Amygdala (tissue), 56 donors: Measurements from ENCODE around the gene GALNT2.

ENCODE experiments used
- DNase-seq, 56 donors: peaks; one replicate each; lab custom pipeline; 2025; lab: John Stamatoyannopoulos, UW

Gene GALNT2

GRCh38 chr1:230301822-230302221, 234.8 kb downstream of the GALNT2 start:
- no peak for DNase-seq

- DNase-seq, result no peak
These were observed 236.0 kb downstream of the GALNT2 start for GRCh38 chr1:230303069-230303468.

DNA sequence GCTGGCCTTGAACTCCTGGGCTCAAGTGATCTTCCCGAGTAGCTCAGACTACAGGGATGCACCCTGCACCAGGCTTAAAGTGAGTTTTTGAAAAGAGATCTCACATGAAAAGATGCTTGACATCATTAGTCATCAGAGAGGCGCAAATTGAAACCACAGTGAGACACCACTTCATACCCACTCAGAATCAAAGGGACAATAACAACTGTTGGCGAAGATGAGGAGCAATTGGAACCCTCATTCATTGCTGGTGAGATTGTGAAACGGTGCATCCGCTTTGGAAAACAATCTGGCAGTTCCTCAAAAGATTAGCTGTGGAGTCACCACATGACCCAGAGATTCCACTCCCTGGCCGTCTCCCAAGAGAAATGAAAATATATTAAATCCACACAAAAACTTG, 236.8 kb downstream of the GALNT2 start:
- DNase-seq, result no peak

DNA sequence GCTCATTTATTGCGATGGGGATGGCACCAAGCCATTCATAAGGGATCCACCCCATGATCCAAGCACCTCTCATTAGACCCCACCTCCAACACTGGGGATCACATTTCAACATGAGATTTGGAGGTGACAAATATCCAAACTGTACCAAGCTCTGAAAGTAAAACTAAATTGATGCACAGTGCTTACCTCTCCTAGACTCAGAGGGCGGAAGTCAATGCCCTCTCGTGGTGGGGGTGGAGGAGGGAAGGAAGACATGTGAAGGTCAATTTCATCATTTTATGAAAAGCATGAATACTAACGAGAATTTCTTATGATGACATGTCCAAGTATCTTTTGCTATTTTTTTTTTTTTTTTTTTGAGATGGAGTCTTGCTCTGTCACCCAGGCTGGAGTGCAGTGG, 239.1 kb downstream of the GALNT2 start:
- DNase-seq, result no peak

- DNase-seq, result peak in 1 of 56 donors; percentile 31
These were observed 240.2 kb downstream of the GALNT2 start for GRCh38 chr1:230307213-230307612.

GRCh38 chr1:230308039-230308438, 241.0 kb downstream of the GALNT2 start:
- DNase-seq, result peak in 1 of 56 donors; percentile 57

DNA sequence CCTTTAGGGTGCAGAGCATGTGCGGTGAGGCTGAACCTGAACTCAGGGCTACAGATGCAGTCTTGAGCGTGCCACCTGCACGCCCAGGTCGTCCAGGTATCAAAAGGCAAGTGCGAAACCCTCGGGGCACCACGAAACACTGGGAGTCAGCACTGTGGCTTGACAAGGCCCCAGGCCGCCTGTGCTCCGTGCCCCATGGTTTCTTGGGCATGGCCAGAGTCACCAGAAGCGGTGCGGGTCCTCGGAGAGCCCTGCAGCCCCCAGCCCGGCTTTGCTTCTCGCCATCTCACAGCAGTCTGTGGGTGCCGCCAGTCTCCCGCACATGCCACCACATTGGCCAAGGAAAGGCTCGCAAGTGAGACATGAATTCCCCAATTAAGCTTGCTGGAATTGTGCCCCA, 241.8 kb downstream of the GALNT2 start:
- no peak for DNase-seq

GRCh38 chr1:230309646-230310177, 242.7 kb downstream of the GALNT2 start:
- no peak for DNase-seq

- peak in 52 of 56 donors; percentile 3 to 86 (median 56) for DNase-seq
These were observed 243.5 kb downstream of the GALNT2 start for GRCh38 chr1:230310381-230311163.

- DNase-seq, result no peak
These were observed 245.6 kb downstream of the GALNT2 start for GRCh38 chr1:230312676-230313075.

- DNase-seq, result peak in 1 of 56 donors; percentile 32
These were observed 246.6 kb downstream of the GALNT2 start for GRCh38 chr1:230313453-230314141.

GRCh38 chr1:230314142-230314470, 247.1 kb downstream of the GALNT2 start:
- DNase-seq, result no peak

DNA sequence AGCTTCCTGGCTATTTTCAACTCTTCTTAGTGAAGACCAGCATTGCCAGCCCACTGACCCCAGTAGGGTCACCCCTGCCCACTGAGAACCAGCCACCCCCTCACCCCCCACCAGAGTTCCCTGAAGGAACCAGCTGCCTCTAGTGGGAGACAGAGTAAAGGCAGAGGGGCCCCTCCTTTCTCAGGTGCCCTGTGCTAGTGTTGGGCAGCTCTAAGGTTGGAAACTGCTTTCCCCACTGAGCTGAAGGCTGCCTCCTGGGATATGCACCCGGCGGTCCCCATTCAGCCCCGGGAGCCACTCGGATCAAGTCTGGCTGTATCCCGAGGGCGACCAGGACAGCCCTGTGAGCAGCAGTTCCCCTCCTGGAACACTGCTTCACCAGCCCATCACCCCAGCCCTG, 248.1 kb downstream of the GALNT2 start:
- no peak for DNase-seq

GRCh38 chr1:230316864-230317745, 250.1 kb downstream of the GALNT2 start:
- DNase-seq, result no peak

- no peak for DNase-seq
These were observed 251.1 kb downstream of the GALNT2 start for GRCh38 chr1:230317823-230318819.

- DNase-seq, result no peak
These were observed 252.1 kb downstream of the GALNT2 start for GRCh38 chr1:230319014-230319747.

DNA sequence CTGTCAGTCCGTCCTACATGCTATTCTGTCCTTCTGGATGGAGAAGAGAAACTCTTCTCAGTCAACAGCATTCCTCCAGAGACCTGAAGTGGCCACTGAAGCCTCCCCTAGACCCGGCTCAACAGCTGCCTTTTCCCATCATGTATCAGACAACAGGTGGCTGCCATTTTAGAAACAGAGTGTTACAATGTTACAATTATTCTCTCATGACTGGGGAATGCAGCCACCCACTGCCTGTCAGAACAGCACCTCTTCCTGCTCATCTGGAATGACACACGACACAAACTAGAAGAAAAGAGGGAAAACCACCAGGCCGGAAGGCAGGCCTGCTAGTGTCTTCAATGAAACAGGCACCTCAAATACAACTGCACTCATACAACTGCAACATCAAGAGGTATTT, 253.8 kb downstream of the GALNT2 start:
- no peak for DNase-seq

DNA sequence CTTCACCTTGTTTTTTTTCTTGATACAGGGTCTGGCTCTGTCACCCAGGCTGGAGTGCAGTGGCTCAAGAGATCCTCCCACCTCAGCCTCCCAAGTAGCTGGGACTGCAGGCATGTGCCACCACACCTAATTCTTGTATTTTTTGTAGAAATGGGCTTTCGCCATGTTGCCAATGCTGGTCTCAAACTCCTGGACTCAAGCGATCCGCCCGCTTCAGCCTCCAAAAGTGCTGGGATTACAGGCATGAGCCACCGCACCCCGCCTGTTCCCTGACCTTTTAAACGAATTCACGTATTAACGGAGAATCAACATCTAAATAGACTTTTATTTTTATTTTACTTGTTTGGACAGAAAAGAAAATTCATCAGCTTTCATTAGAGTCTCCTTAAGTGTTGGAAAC, 254.3 kb downstream of the GALNT2 start:
- no peak for DNase-seq
